IPS-15b (cell line): Measurements from ENCODE around the gene IFTAP.

ENCODE experiments used
- H3K27me3 ChIP-seq: one replicate; pipeline ENCODE4 v1.6.1; 2013; ENCODE audit warnings: low read length; ENCODE audit not compliant: control insufficient read depth, insufficient read depth
- H3K36me3 ChIP-seq: one replicate; pipeline ENCODE4 v1.6.1; 2013; ENCODE audit warnings: low read length; ENCODE audit not compliant: control insufficient read depth, insufficient read depth
- H3K4me1 ChIP-seq: one replicate; pipeline ENCODE4 v1.6.1; 2013; ENCODE audit warnings: mild to moderate bottlenecking, low read length; ENCODE audit not compliant: control insufficient read depth, insufficient read depth
- H3K4me3 ChIP-seq: one replicate; pipeline ENCODE4 v1.5.1; 2013; ENCODE audit warnings: low read depth, low read length
- H3K9ac ChIP-seq: one replicate; pipeline ENCODE4 v1.6.1; 2013; ENCODE audit warnings: low read depth, mild to moderate bottlenecking, low read length
- H3K9me3 ChIP-seq: one replicate; pipeline ENCODE4 v1.6.1; 2013; ENCODE audit warnings: mild to moderate bottlenecking, low read length; ENCODE audit not compliant: control insufficient read depth, insufficient read depth

IFTAP gene

DNA sequence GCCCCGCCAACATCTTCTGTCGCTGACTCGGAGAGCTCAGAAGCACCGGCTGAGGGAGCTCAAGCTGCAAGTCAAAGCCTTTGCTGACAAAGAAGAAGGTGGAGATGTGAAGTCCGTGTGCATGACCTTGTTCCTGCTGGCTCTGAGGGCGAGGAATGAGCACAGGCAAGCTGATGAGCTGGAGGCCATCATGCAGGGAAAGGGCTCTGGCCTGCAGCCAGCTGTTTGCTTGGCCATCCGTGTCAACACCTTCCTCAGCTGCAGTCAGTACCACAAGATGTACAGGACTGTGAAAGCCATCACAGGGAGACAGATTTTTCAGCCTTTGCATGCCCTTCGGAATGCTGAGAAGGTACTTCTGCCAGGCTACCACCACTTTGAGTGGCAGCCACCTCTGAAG, 19.8 kb upstream of the IFTAP start:
- H3K9me3 ChIP-seq: no peaks in the 10 kb centered on the region
- no peak overlapping the region for H3K4me3 ChIP-seq
- no peaks in the 10 kb centered on the region for H3K27me3 ChIP-seq
- no peak overlapping the region for H3K9ac ChIP-seq
- H3K36me3 ChIP-seq: no peaks in the 10 kb centered on the region
- no peaks in the 10 kb centered on the region for H3K4me1 ChIP-seq

DNA sequence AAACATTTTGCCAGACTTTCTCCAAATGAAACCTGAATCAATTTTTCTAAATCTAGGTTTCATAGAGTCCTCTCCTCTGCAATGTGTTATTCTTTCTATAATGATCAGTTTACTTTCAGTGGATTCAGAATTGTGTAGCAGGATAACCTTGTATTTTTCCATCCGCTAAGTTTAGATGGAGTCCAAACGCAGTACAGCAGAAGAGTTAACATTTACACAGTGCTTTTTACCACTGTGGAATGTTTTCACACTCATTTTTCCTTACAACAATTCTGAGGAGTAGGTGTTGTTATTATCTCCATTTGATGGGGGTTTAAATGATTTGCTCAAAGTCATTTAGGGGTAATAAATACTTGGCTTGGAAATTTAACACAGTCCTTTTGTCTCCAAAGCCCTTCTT, 16.9 kb upstream of the IFTAP start:
- H3K36me3 ChIP-seq: no peaks in the 10 kb centered on the region
- no peaks in the 10 kb centered on the region for H3K4me1 ChIP-seq
- H3K9me3 ChIP-seq: peaks cover 7% of the 10 kb centered on the region
- H3K4me3 ChIP-seq: no peak overlapping the region
- no peaks in the 10 kb centered on the region for H3K27me3 ChIP-seq
- no peak overlapping the region for H3K9ac ChIP-seq

DNA sequence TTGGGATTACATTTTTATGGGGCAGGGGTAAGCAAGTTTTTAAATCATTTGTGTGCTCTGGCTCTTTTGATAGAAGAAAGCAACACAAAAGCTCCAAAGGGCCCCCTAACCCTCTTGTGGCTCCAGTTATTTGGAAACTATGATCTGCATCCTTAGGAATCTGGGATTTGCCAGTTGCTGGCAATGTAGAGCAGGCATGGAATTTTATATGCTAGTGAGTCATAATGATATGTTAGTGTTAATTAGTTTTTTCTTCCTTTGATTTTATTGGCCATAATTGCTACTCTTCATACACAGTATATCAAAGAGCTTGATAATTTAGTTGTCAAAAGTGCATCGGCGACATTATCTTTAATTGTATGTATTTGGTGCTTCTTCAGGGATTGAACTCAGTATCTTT, 16.4 kb upstream of the IFTAP start:
- Histone ChIP-seq H3K9ac (no peak overlapping the region), H3K36me3 (no peaks in the 10 kb centered on the region), H3K4me3 (no peak overlapping the region), H3K4me1 (no peaks in the 10 kb centered on the region), H3K9me3 (peaks cover 7% of the 10 kb centered on the region), H3K27me3 (no peaks in the 10 kb centered on the region)

DNA sequence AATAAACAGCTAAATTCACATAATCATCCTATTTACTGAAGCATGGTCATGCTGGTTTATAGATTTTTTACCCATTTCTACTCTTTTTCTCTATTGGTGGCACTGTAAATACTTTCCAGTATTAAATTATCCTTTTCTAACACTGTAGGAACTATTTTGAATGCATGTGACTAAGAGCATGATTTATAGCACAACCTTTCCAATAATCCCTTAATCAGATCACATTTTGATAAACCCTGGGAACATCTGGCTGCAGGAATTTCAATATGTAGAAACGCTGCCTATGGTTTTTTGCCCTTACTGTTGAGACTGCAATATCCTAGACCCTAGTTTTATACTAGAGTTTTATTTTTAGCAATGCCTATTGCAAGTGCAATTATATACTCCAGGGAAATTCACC, 15.8 kb upstream of the IFTAP start:
- peaks cover 7% of the 10 kb centered on the region for H3K9me3 ChIP-seq
- H3K9ac ChIP-seq: no peak overlapping the region
- H3K4me1 ChIP-seq: no peaks in the 10 kb centered on the region
- no peaks in the 10 kb centered on the region for H3K27me3 ChIP-seq
- H3K4me3 ChIP-seq: no peak overlapping the region
- H3K36me3 ChIP-seq: no peaks in the 10 kb centered on the region

DNA sequence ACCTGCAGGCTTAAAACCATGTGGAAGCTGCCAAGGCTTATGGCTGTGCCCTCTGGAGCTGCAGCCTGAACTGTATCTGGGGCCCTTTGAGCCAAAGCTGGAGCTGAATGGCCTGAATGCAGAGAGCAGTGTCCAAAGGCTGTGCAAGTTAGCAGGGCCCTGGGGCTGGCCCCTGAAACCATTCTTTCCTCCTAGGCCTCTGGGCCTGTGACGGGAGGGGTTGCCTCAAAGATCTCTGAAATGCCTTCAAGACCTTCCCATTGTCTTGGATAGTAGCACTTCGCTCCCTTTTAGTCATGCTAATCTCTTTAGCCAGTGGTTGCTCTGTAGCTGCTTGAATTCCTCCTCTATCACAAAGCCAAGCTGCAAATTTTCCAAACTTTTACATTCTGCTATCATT, 12.8 kb upstream of the IFTAP start:
- Histone ChIP-seq H3K4me3 (no peak overlapping the region), H3K36me3 (no peaks in the 10 kb centered on the region), H3K9ac (no peak overlapping the region), H3K9me3 (peaks cover 7% of the 10 kb centered on the region), H3K27me3 (no peaks in the 10 kb centered on the region), H3K4me1 (no peaks in the 10 kb centered on the region)

DNA sequence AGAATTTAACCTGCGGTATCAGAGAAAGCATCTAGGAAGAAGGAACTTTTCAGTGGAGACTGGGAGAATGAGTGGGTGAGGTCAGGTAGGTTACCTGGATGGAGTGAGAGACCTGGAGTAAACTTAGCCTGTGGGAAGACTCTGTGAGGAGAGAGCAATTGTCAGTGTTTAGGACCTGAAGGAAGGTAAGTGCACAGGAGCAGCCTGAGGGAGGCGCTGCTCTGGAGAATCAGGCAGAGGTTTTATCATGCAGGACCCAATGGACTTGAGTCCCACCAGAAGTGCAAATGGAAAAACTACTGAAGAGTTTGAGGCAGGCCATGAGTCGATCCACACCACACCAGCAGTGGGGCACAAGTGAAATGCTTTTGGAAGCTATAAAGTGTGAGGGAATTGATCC, 10.6 kb upstream of the IFTAP start:
- Histone ChIP-seq H3K4me3 (no peak overlapping the region), H3K4me1 (no peaks in the 10 kb centered on the region), H3K36me3 (no peaks in the 10 kb centered on the region), H3K27me3 (peaks cover 5% of the 10 kb centered on the region), H3K9me3 (peaks cover 7% of the 10 kb centered on the region), H3K9ac (no peak overlapping the region)

DNA sequence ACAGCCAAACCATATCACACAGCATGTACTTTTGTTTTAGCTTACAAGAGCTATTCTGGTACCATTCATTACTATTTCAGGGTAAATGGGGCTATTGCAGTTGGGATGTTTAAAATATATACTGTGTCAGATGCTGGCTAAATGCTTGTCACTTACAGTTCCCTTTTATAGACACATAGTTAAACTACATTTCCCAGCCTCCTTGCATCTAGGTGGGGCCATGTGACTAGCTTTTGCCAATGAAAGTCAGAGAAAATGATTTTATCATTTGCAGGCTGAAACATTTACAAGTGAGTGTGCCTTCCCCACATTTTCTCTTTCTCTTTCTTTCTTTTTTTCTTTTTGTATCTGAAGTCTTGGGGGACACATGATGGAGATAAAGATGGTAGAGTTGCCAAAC, 7.8 kb upstream of the IFTAP start:
- H3K9me3 ChIP-seq: peaks cover 2% of the 10 kb centered on the region
- H3K4me3 ChIP-seq: no peak overlapping the region
- peaks cover 16% of the 10 kb centered on the region for H3K27me3 ChIP-seq
- no peaks in the 10 kb centered on the region for H3K36me3 ChIP-seq
- no peaks in the 10 kb centered on the region for H3K4me1 ChIP-seq
- no peak overlapping the region for H3K9ac ChIP-seq

DNA sequence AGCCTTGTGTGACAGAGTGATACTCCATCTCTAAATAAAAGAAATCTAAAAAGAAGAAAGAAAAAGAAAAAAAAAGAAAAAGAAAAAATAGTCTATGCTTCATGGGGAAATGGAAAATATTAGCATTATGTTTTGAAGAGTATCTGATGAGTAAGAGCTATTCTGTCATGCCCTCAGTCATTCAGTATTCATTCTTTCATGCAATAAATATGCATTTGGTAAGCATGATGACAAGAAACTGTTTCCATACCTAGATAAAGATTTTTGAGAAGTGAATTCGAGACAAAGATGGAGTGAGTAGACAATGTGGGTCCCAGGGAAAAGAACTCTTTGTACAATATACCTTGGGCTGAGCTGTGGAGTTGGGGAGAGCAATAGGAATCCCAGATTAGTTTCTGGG, 6.2 kb upstream of the IFTAP start:
- Histone ChIP-seq H3K4me3 (no peak overlapping the region), H3K36me3 (no peaks in the 10 kb centered on the region), H3K9me3 (no peaks in the 10 kb centered on the region), H3K4me1 (no peaks in the 10 kb centered on the region), H3K27me3 (peaks cover 16% of the 10 kb centered on the region), H3K9ac (no peak overlapping the region)

DNA sequence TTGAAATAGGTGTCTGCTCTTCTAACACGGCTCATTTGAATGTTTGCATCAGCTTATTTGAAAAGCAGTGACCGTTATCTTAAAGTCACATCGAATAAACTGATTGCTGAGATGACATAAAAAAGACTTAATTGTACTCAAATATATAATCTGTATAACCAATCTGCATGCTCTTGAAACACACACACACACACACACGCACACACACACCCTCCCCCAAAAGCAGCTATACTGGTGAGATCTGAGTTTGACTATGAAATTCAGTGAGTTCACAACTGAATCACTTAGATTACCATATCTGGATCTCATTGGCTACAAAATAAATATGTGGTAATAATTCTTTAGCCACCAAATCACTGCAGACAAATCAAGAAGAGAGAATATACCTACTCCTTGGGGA, 3.8 kb upstream of the IFTAP start:
- Histone ChIP-seq H3K9me3 (no peaks in the 10 kb centered on the region), H3K36me3 (no peaks in the 10 kb centered on the region), H3K27me3 (peaks cover 16% of the 10 kb centered on the region), H3K4me1 (no peaks in the 10 kb centered on the region), H3K4me3 (no peak overlapping the region), H3K9ac (no peak overlapping the region)

DNA sequence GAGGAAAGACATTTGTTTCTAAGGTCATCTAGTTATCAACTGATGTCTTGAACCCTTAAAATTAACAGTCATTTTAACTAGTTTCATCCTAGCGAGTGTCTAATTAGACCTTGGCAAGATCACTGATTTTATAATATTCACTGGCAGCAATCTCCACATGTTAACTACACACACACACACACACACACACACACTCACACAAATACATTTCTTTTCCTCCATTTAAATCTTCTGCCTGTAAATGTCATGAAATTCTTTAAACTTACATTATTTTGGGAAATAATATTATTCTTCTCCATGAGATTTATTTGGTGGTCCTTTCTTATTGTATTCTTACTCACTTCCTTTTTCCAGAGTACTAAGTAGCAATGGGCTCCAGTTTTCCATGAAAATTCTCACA, 2.9 kb upstream of the IFTAP start:
- Histone ChIP-seq H3K36me3 (no peaks in the 10 kb centered on the region), H3K4me3 (no peak overlapping the region), H3K9me3 (no peaks in the 10 kb centered on the region), H3K27me3 (peaks cover 16% of the 10 kb centered on the region), H3K9ac (no peak overlapping the region), H3K4me1 (no peaks in the 10 kb centered on the region)

DNA sequence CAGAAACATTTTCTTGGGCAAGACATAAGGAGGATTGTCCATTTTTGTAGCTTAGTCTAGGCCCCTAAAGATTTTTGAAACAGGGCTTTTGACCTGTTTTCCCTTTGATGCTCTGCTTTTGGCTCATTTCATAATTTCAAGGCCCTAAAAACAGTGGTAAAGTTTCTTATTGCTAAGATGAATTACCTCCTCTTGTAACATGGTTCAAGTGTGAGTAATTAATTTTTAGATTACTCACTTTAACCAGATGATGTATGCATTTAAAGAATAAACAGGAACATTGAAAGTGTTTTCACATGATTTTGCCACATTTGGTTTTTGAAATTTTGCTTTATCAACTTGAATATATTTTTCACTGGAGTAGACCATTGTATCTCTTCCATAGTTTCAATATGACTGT, 2.6 kb downstream of the IFTAP start:
- Histone ChIP-seq H3K4me1 (no peaks in the 10 kb centered on the region), H3K36me3 (no peaks in the 10 kb centered on the region), H3K27me3 (no peaks in the 10 kb centered on the region), H3K4me3 (no peak overlapping the region), H3K9ac (no peak overlapping the region), H3K9me3 (no peaks in the 10 kb centered on the region)

DNA sequence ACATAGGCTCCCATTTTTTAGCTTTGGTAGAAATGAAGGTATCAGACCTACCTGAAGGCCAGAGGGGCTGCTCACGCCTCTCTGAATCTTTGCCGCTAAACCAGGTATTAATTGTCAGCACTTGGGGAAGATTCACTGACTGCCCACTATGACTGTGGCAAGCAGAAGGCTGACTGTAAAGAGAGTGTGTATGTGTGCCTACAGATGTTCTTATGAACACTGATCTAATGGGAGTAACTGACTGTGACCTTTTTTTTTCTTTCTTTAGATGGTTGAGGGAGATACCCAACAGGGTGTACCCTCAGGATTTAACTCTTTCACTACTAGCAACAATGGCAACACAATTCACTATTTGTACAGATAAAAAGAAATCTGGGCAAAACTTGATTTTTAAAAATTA, 3.7 kb downstream of the IFTAP start, which contains the start of gene RAG2:
Gene RAG2 (minus strand): TSS at position 186 of the 400 bp plus-strand sequence. CDS start 4,068 bp downstream, outside the sequence.
- no peaks in the 10 kb centered on the region for H3K4me1 ChIP-seq
- H3K9ac ChIP-seq: no peak within 1 kb of the TSS
- no peak within 1 kb of the TSS for H3K4me3 ChIP-seq
- H3K27me3 ChIP-seq: no peaks in the 10 kb centered on the region
- no peaks in the 10 kb centered on the region for H3K36me3 ChIP-seq
- H3K9me3 ChIP-seq: no peaks in the 10 kb centered on the region

DNA sequence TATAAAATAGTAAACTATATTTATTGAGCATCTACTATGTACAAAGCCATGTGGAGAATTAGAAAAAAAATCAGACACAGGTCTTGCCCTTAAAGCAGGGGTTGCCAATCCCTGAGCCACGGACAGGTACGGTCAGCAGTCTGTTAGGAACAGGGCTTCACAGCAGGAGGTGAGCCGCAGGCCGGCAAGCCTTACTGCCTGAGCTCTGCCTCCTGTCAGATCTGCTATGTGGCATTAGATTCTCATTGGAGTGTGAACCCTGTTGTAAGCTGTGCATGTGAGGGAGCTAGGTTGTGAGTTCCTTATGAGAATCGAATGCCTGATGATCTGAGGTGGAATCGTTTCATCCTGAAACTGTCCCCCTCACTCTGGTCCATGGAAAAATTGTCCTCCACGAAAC, 5.9 kb downstream of the IFTAP start:
- Histone ChIP-seq H3K36me3 (no peaks in the 10 kb centered on the region), H3K9me3 (no peaks in the 10 kb centered on the region), H3K4me1 (no peaks in the 10 kb centered on the region), H3K4me3 (no peak overlapping the region), H3K27me3 (no peaks in the 10 kb centered on the region), H3K9ac (no peak overlapping the region)
